ENCODE results near the gene NFIC.

NFIC gene

DNA sequence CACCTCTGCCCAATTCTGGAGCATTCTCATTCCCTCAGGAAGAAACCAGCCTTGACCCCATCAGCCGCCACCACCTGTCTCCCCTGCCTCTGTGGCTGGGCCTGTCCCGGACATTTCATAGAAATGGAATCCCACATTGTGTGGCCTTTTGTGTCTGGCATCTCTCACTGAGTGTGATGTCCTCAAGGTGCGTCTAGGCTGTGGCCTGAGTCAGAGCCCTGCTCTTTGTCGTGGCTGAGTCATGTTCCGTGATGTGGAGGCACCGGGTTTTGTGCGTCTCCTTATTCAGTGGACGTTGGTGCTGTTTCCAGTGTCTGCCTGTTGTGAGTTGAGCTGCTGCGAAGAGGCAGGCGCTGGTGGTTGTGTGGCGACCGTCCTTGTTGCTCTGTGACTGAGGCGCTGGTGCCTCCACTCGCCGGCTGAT lies 143.2 kb downstream of the NFIC start:
- TF ChIP-seq, protein P1, sequence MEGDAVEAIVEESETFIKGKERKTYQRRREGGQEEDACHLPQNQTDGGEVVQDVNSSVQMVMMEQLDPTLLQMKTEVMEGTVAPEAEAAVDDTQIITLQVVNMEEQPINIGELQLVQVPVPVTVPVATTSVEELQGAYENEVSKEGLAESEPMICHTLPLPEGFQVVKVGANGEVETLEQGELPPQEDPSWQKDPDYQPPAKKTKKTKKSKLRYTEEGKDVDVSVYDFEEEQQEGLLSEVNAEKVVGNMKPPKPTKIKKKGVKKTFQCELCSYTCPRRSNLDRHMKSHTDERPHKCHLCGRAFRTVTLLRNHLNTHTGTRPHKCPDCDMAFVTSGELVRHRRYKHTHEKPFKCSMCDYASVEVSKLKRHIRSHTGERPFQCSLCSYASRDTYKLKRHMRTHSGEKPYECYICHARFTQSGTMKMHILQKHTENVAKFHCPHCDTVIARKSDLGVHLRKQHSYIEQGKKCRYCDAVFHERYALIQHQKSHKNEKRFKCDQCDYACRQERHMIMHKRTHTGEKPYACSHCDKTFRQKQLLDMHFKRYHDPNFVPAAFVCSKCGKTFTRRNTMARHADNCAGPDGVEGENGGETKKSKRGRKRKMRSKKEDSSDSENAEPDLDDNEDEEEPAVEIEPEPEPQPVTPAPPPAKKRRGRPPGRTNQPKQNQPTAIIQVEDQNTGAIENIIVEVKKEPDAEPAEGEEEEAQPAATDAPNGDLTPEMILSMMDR (IDR thresholded peaks at IDR 0.05), result no peak
- TF ChIP-seq ZFX (IDR thresholded peaks at IDR 0.05; ENCODE audit: borderline replicate concordance), result no peak
- H3K27ac ChIP-seq, result no peak overlapping the region

DNA sequence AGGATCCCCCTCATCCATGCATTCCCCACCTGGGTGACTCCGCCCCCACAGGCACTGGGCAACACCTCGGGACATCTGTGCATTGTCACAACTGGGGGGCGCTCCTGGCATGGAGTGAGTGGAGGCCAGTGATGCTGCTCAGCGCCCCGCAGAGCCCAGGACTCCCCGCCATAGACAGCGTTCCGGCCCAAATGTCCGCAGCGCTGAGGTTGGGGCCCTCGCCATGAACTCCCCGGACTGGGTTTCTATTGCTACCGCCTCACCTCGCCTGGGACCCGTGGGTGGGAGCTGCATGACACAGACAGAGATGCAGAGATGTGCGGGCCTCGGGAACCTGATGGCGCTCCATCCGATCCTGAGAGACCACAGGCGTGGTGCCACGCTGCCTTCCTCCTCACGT lies 144.3 kb downstream of the NFIC start:
- TF ChIP-seq ZFX (IDR thresholded peaks at IDR 0.05; ENCODE audit: borderline replicate concordance), result no peak
- TF ChIP-seq, protein P1 (IDR thresholded peaks at IDR 0.05), result no peak
- no peak overlapping the region for H3K27ac ChIP-seq

DNA sequence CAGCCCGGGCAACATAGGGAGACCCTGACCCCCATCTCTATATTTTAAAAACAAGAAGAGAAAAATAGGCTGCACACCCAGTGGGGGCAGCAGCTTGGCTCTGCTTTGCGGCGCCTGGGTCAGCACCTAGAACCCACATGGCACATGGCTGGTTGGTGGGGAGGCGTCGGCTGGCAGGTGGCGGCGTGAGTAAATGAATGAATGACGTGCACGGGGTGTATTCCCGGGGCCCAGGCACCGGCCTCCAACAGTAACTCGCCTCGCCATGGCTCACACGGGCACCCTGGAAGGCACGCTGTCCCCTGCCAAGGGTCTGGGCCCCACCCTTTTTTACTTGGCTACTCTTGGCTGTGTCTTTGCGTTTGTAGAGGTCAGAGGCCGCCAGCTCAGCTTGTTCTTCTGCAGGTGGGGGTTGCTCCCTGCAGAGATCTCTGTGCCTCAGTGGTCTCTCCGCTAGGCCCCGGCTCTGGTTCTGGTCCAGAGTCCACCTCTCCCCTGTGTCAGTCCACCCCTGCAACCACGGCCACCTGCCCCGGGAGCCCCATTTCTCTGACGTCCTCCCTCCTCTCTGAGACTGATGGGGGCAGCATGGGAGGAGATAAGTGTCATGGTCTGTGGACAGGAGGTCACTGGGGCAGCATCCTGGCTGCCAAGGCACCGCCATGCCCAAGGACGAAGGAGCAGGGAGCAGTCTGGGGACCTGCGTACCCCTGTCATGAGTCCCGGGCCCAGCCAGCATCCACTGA lies 145.3 kb downstream of the NFIC start:
- TF ChIP-seq, protein P1 (IDR thresholded peaks at IDR 0.05), result no peak
- no peak for TF ChIP-seq ZFX (IDR thresholded peaks at IDR 0.05; ENCODE audit: borderline replicate concordance)

DNA sequence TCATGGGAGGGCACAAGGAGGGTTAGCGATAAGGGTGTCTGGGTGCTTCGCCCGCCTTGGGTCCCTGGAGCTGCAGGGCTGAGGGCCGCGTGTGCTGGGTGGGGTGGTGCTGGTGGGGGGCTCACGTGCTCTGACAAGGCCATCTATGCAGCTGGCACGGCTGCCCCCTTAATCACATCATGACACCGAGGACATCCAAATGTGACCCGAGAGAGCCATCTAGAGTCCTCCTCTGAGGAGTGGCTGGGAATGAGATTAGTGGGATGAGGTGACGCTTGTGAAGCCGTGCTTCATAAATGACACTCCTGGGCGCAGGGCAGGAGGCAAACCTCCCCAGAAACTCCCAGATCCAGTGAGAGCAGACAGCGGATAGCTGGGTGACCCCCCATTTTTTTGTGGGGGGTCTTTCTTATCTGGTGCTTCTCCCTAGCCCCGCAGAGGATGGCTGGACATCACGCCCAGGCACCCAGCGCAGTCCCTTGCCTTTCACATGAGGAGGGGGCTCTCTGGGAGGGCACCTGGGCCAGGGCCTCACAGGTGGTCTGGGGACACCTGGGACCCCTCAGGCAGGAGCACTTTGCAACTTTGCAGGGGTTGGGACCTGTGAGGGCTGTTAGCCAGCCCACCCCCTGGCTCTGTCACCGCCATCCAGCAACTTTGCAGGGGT lies 146.3 kb downstream of the NFIC start:
- H3K27ac ChIP-seq, result no peak overlapping the region
- no peak for TF ChIP-seq ZFX (IDR thresholded peaks at IDR 0.05; ENCODE audit: borderline replicate concordance)
- TF ChIP-seq, protein P1 (IDR thresholded peaks at IDR 0.05), result no peak

More for the DNA sequence above, 145.3 kb downstream of the NFIC start:
- no peak overlapping the region for H3K27ac ChIP-seq

DNA sequence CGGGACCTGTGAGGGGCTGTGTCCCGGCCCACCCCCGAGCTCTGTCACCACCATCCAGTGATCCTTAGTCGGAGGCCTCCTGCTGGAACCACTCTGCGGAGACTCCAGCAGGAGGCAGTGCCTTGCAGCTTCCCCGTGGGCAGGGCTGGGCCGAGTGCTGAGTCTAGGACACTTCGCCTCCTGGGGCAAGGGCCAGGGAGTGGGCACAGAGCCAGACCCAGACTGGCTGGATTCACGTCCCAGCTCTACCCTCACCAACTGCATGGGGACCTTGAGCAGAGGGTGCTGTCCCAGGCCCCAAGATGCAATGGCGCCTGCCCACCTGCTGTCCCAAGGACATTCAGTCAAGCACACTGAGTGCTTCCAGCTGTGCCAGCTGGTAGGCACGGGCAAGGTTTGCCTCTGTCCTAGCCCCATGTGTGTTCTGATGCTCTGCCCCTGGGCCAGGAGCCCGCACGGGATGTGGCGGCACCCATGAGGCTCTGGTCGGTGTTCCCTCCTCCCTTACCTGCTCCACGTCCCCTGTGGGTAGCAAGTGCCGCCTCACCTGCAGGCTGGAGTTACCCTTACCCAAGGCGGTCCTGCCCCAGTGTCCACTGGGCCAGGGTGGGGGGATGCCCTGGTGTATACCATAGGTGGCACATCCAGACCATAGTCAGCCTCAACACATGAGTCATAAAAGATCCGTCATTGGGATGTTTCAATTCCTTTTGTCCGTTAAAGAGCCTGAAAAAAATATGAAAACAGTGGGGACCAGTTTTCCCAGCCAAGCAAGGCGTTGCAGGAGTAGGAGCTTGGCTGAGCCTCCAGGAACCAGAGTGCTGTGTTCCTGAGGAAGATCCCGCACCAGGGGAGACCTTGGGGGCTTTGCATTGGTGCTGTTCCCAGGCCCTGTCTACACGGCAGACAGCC lies 147.1 kb downstream of the NFIC start:
- no peak for TF ChIP-seq ZFX (IDR thresholded peaks at IDR 0.05; ENCODE audit: borderline replicate concordance)
- TF ChIP-seq, protein P1 (IDR thresholded peaks at IDR 0.05), result 0 out of 2 replicates have a peak, but pooled peaks have one; percentile 11
- H3K27ac ChIP-seq, result no peak overlapping the region

DNA sequence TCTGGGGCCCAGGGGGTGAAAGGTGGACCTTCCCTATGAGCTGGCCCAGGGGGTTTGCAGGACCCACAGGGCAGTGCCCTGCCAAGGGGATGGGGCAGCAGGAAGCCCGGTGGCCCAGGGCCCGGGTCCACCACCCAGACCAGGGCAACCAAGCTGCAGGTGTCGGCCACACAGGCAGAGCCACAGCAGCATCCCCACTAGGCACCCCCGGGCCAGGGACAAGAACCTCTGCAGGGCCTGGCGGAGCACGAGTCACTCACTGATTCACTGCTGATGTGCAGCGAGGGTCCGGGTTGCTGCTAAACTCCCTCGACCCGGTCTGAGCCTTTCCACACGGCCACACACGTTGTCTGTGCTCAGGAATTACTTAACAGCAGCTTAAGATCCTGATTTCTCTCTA lies 148.5 kb downstream of the NFIC start:
- TF ChIP-seq, protein P1 (IDR thresholded peaks at IDR 0.05), result no peak
- no peak for TF ChIP-seq ZFX (IDR thresholded peaks at IDR 0.05; ENCODE audit: borderline replicate concordance)
- peak overlapping the region; percentile 52 for H3K27ac ChIP-seq
